K562 (cell line): Measurements from ENCODE around the gene CCDC9B. TPM values are rescaled to one million over a fixed set of nuclear protein-coding genes. Genes with fewer than 3 reads are reported as not detected.

Experiments
- ARID1B ChIP-seq: fragments of 450-650 bp; IDR thresholded peaks from 2 replicates; pipeline ENCODE4 v1.6.1; 2016; ENCODE audit warnings: antibody characterized with exemption, mild to moderate bottlenecking, inconsistent platforms
- ARID3A ChIP-seq: IDR thresholded peaks from 2 replicates; pipeline ENCODE4 v1.6.1; 2012; ENCODE audit warnings: low read depth, low read length, improper control_type of control experiment, borderline replicate concordance
- CCNT2 ChIP-seq: IDR thresholded peaks from 2 replicates; pipeline ENCODE4 v1.6.1; 2011; ENCODE audit warnings: borderline replicate concordance, low read depth, mild to moderate bottlenecking, moderate library complexity, mixed read lengths, low read length; ENCODE audit not compliant: insufficient read length; ENCODE audit errors: extremely low read depth
- CSDE1 ChIP-seq, 2 experiments: fragments of 450-650 bp; IDR thresholded peaks; 2 replicates each; pipeline ENCODE4 v1.6.1; 2016; ENCODE audit warnings: mild to moderate bottlenecking in 1 of 2
- DMBX1 ChIP-seq: fragments of 250-450 bp; sonication (Bioruptor Pico); IDR thresholded peaks from 2 replicates; pipeline ENCODE4 v1.8.0; 2022; ENCODE audit warnings: inconsistent platforms, mild to moderate bottlenecking, moderate library complexity, borderline replicate concordance
- ILF3 ChIP-seq: fragments of 450-650 bp; IDR thresholded peaks from 2 replicates; pipeline ENCODE4 v1.6.1; 2018; ENCODE audit warnings: antibody characterized with exemption, mild to moderate bottlenecking, moderate library complexity, borderline replicate concordance
- MYC ChIP-seq, 2 experiments: fragments of 250-450 bp in 1 of 2; sonication (Bioruptor Pico) in 1 of 2; IDR thresholded peaks; 2 replicates each; pipeline versions ENCODE4 v1.5.1 to v1.6.1; 2012 to 2021; ENCODE audit warnings: low read depth in 2 of 2, borderline replicate concordance in 1 of 2, improper control_type of control experiment in 1 of 2, low read length in 1 of 2, mild to moderate bottlenecking in 1 of 2, moderate library complexity in 1 of 2
- ZNF175 ChIP-seq: fragments of 200-800 bp; sonication (Bioruptor generic); IDR thresholded peaks from 2 replicates; pipeline ENCODE4 v1.6.1; 2016; ENCODE audit warnings: low read depth, mild to moderate bottlenecking, missing genetic modification characterization, missing compliant biosample characterization
- polyA plus RNA-seq, 8 experiments: library from polyadenylated mRNA; depleted of rRNA in 4 of 8; stranded (reverse) in 5 of 8; unstranded in 3 of 8; fragments of >200 nt; fragmentation: Nextera tagmentation in 2 of 8; fragmentation: Illumina TruSeq in 1 of 8; extraction: Ambion mirVana in 2 of 8; extraction: Trizol in 1 of 8; gene quantifications; 2 replicates each; pipeline versions ENCODE4 v1.2.1 to v1.2.3, GENCODE V29; 2011 to 2014; ENCODE audit warnings: inconsistent platforms in 1 of 8, missing spikeins in 1 of 8
- total RNA-seq, 7 experiments: library from RNA; depleted of rRNA in 6 of 7; stranded (reverse); fragments of >200 nt in 6 of 7; fragmentation: Illumina TruSeq in 2 of 7; extraction: Trizol in 2 of 7; gene quantifications; 2 replicates each; pipeline versions ENCODE4 v1.2.1 to v1.2.3, GENCODE V29; 2011 to 2021; ENCODE audit warnings: low replicate concordance in 1 of 7
- TF ChIP-seq, protein P1 (sequence below), 2 experiments: fragments of 450-650 bp in 1 of 2; IDR thresholded peaks; 2 replicates each; pipeline ENCODE4 v1.6.1; 2011 to 2017; ENCODE audit warnings: low read depth in 2 of 2, antibody characterized with exemption in 1 of 2, borderline replicate concordance in 1 of 2, low read length in 1 of 2, mild to moderate bottlenecking in 1 of 2, mixed read lengths in 1 of 2; ENCODE audit not compliant: control insufficient read depth in 1 of 2
- TF ChIP-seq, protein P2 (sequence below): fragments of 450-650 bp; IDR thresholded peaks from 2 replicates; pipeline ENCODE4 v1.6.1; 2016; ENCODE audit warnings: mild to moderate bottlenecking, moderate library complexity

Gene CCDC9B
- total and polyA plus RNA-seq, 9 of the 15 experiments (the other 6 are each of a cell fraction or from before 2014, with no cell fraction given), result 0.01 to 0.47 (median 0.15) TPM; not detected in 1

DNA sequence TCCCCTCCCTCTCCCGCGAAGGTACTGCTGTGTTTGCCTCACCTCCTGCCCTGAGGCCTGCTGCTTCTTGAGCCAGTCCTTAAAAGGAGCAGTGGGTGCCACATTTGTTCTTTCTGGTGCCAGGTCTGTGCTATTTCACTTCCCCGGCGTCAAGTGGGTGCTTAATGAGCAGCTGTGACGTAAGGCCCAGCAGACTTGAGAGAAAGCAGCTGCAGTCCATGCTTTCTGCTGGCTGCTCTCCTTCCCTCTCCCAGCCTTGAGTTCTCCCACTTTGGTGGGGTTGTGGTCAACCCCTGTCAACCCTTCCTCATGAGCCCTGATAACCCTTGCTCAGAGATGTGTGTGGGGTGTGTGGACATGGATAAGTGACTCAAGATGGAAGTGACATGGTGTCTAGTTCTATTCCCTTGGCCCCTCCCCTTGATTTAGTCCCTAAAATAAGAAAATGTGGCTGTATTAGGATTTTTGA lies 10.3 kb downstream of the CCDC9B start (continued):
- no peak for TF ChIP-seq CSDE1 (IDR thresholded peaks at IDR 0.05)
- no peak for TF ChIP-seq ARID3A
- TF ChIP-seq CCNT2, result no peak
- no peak for TF ChIP-seq ILF3
- no peak for TF ChIP-seq MYC (IDR thresholded peaks at IDR 0.05; ENCODE audit: low read depth, low read length)
- no peak for TF ChIP-seq MYC (CRISPR knock-in tag; IDR thresholded peaks at IDR 0.05; ENCODE audit: borderline replicate concordance, low read depth)
- TF ChIP-seq ARID1B, result peak; percentile 85
- TF ChIP-seq, protein P1, sequence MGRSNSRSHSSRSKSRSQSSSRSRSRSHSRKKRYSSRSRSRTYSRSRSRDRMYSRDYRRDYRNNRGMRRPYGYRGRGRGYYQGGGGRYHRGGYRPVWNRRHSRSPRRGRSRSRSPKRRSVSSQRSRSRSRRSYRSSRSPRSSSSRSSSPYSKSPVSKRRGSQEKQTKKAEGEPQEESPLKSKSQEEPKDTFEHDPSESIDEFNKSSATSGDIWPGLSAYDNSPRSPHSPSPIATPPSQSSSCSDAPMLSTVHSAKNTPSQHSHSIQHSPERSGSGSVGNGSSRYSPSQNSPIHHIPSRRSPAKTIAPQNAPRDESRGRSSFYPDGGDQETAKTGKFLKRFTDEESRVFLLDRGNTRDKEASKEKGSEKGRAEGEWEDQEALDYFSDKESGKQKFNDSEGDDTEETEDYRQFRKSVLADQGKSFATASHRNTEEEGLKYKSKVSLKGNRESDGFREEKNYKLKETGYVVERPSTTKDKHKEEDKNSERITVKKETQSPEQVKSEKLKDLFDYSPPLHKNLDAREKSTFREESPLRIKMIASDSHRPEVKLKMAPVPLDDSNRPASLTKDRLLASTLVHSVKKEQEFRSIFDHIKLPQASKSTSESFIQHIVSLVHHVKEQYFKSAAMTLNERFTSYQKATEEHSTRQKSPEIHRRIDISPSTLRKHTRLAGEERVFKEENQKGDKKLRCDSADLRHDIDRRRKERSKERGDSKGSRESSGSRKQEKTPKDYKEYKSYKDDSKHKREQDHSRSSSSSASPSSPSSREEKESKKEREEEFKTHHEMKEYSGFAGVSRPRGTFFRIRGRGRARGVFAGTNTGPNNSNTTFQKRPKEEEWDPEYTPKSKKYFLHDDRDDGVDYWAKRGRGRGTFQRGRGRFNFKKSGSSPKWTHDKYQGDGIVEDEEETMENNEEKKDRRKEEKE (IDR thresholded peaks at IDR 0.05; ENCODE audit: borderline replicate concordance in 1 of 2, control insufficient read depth in 1 of 2, low read depth in 2 of 2, low read length in 1 of 2), result no peak
- TF ChIP-seq ZNF175 (CRISPR knock-in tag), result peak; percentile 63; the same call in 1 of the 2 replicates
- TF ChIP-seq DMBX1 (CRISPR knock-in tag), result no peak
- TF ChIP-seq, protein P2, sequence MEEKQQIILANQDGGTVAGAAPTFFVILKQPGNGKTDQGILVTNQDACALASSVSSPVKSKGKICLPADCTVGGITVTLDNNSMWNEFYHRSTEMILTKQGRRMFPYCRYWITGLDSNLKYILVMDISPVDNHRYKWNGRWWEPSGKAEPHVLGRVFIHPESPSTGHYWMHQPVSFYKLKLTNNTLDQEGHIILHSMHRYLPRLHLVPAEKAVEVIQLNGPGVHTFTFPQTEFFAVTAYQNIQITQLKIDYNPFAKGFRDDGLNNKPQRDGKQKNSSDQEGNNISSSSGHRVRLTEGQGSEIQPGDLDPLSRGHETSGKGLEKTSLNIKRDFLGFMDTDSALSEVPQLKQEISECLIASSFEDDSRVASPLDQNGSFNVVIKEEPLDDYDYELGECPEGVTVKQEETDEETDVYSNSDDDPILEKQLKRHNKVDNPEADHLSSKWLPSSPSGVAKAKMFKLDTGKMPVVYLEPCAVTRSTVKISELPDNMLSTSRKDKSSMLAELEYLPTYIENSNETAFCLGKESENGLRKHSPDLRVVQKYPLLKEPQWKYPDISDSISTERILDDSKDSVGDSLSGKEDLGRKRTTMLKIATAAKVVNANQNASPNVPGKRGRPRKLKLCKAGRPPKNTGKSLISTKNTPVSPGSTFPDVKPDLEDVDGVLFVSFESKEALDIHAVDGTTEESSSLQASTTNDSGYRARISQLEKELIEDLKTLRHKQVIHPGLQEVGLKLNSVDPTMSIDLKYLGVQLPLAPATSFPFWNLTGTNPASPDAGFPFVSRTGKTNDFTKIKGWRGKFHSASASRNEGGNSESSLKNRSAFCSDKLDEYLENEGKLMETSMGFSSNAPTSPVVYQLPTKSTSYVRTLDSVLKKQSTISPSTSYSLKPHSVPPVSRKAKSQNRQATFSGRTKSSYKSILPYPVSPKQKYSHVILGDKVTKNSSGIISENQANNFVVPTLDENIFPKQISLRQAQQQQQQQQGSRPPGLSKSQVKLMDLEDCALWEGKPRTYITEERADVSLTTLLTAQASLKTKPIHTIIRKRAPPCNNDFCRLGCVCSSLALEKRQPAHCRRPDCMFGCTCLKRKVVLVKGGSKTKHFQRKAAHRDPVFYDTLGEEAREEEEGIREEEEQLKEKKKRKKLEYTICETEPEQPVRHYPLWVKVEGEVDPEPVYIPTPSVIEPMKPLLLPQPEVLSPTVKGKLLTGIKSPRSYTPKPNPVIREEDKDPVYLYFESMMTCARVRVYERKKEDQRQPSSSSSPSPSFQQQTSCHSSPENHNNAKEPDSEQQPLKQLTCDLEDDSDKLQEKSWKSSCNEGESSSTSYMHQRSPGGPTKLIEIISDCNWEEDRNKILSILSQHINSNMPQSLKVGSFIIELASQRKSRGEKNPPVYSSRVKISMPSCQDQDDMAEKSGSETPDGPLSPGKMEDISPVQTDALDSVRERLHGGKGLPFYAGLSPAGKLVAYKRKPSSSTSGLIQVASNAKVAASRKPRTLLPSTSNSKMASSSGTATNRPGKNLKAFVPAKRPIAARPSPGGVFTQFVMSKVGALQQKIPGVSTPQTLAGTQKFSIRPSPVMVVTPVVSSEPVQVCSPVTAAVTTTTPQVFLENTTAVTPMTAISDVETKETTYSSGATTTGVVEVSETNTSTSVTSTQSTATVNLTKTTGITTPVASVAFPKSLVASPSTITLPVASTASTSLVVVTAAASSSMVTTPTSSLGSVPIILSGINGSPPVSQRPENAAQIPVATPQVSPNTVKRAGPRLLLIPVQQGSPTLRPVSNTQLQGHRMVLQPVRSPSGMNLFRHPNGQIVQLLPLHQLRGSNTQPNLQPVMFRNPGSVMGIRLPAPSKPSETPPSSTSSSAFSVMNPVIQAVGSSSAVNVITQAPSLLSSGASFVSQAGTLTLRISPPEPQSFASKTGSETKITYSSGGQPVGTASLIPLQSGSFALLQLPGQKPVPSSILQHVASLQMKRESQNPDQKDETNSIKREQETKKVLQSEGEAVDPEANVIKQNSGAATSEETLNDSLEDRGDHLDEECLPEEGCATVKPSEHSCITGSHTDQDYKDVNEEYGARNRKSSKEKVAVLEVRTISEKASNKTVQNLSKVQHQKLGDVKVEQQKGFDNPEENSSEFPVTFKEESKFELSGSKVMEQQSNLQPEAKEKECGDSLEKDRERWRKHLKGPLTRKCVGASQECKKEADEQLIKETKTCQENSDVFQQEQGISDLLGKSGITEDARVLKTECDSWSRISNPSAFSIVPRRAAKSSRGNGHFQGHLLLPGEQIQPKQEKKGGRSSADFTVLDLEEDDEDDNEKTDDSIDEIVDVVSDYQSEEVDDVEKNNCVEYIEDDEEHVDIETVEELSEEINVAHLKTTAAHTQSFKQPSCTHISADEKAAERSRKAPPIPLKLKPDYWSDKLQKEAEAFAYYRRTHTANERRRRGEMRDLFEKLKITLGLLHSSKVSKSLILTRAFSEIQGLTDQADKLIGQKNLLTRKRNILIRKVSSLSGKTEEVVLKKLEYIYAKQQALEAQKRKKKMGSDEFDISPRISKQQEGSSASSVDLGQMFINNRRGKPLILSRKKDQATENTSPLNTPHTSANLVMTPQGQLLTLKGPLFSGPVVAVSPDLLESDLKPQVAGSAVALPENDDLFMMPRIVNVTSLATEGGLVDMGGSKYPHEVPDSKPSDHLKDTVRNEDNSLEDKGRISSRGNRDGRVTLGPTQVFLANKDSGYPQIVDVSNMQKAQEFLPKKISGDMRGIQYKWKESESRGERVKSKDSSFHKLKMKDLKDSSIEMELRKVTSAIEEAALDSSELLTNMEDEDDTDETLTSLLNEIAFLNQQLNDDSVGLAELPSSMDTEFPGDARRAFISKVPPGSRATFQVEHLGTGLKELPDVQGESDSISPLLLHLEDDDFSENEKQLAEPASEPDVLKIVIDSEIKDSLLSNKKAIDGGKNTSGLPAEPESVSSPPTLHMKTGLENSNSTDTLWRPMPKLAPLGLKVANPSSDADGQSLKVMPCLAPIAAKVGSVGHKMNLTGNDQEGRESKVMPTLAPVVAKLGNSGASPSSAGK, result peak; percentile 82
